Measurements from ENCODE around the gene TLX2. TPM values are rescaled to one million over a fixed set of nuclear protein-coding genes. Genes with fewer than 3 reads are reported as not detected.

The TLX2 gene
- total and polyA plus RNA-seq, 2 experiments from 2014 or later = not detected

DNA sequence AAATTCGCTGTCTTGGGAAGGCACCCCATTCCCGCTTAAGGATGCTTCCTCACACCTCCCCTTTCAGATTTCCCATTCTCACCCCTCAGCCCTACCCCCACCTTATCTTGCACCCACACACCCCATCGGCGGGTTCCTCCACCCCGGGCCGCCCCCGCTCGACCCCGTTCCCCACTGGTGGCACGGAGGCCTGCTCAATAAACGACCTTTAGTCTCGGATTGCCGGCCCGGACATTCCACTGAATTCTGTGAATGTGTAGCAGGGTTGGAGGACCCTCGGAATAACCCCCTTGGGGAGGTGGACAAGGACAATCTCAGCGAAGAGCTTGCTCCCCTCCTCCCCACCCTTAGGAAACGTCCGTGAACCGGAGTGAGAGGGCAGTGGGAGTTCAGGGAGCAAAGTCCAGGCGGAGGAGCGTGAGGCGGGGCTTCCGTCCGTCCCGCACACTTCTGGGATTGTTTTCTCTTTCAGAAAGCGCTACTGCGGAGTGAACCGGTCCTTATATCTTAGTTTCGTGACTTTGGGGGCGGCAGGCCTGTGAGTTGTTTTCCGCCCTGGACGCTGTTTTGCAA is 12.0 kb upstream of the TLX2 start:
- DNase-seq = peak; percentile 39
- peak overlapping the region; percentile 84 for H2AFZ ChIP-seq
- TF ChIP-seq EZH2 (IDR thresholded peaks at IDR 0.05; ENCODE audit: insufficient read depth, poor library complexity, severe bottlenecking) (no peak), EZH2phosphoT487 (IDR thresholded peaks at IDR 0.05; ENCODE audit: insufficient read depth, low read depth) (no peak)
- WGBS, 2 experiments (ENCODE audit: low coverage in 1 of 2, low lambda C conversion rate in 2 of 2, missing lambda C conversion rate in 2 of 2) = 32 to 35% methylated on average over 32 of the region's 32 CpGs
- no peaks in the 10 kb centered on the region for H3K9me3 ChIP-seq (ENCODE audit: low read depth)
- no peak overlapping the region for H3K27ac ChIP-seq
- H3K4me2 ChIP-seq (ENCODE audit: unreplicated experiment) = peak overlapping the region; percentile 92
- peak overlapping the region; percentile 74 for H3K9ac ChIP-seq
- peaks cover 33% of the 10 kb centered on the region for H3K4me1 ChIP-seq (ENCODE audit: insufficient read depth)
- H4K20me1 ChIP-seq (ENCODE audit: insufficient read depth) = no peaks in the 10 kb centered on the region
- in situ Hi-C loops (cut with MboI) = loop anchor here (5.0 kb wide), 1 partner anchor 85 kb away; no protein-coding TSS in a partner anchor
- peaks cover 26% of the 10 kb centered on the region for H3K79me2 ChIP-seq (ENCODE audit: insufficient read depth)
- no peaks in the 10 kb centered on the region for H3K36me3 ChIP-seq (ENCODE audit: low read depth)
- peaks cover 18% of the 10 kb centered on the region for H3F3A ChIP-seq (ENCODE audit: insufficient read depth)
- H3K9me2 ChIP-seq (ENCODE audit: insufficient read depth) = no peaks in the 10 kb centered on the region
- no peaks in the 10 kb centered on the region for H3K27me3 ChIP-seq (replicated peaks; ENCODE audit: insufficient read depth)
- H3K4me3 ChIP-seq = peak overlapping the region; percentile 76

DNA sequence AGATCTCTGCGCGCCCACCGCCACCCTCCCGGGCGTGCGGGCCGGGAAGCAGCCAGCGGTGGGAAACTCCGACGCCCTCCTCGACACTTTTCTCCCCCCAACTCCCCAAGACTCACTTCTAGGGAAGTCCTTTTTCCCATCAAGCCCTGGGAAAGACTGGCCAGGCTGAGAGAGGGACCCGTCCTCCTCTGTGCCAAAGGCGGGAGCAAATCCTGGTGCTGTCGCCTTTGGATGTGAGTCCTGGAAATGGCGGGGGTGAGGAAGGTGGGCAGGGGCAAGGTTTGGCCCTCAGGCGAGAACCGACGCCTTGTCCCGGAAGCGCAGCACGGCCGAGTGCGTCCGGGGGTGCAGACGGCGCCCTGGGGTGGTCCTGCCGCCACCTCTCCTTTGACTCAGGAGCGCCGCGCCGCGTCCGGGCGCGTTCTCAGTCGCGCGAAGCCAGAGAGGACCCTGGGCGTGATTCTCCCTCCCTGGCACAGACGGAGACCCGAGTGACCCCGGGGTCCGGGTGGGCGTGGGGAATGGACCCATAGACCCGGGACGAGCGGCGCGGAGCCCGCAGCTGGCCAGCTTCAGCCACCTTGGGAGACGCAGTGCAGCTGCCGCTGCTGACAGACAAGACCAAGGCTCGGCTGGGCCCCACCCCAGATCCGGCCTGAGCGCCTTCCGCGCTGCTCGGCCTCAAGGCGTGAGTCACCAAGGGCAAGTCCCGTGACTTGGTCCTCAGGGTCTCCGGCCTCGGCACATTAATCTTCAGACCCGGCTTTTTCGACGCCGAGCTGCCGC is 11.3 kb upstream of the TLX2 start:
- Histone ChIP-seq H2AFZ (peak overlapping the region; percentile 84), H3K4me2 (ENCODE audit: unreplicated experiment) (peak overlapping the region; percentile 92), H3K36me3 (ENCODE audit: low read depth) (no peaks in the 10 kb centered on the region), H3K9me3 (ENCODE audit: low read depth) (no peaks in the 10 kb centered on the region), H3K4me1 (ENCODE audit: insufficient read depth) (peaks cover 33% of the 10 kb centered on the region), H3K9me2 (ENCODE audit: insufficient read depth) (no peaks in the 10 kb centered on the region), H3F3A (ENCODE audit: insufficient read depth) (peaks cover 18% of the 10 kb centered on the region), H3K27me3 (replicated peaks; ENCODE audit: insufficient read depth) (no peaks in the 10 kb centered on the region), H4K20me1 (ENCODE audit: insufficient read depth) (no peaks in the 10 kb centered on the region), H3K27ac (peak overlapping the region; percentile 56), H3K79me2 (ENCODE audit: insufficient read depth) (peaks cover 26% of the 10 kb centered on the region), H3K9ac (peak overlapping the region; percentile 74), H3K4me3 (peak overlapping the region; percentile 76)
- no peak for TF ChIP-seq EZH2 (IDR thresholded peaks at IDR 0.05; ENCODE audit: insufficient read depth, poor library complexity, severe bottlenecking)
- TF ChIP-seq EZH2phosphoT487 (IDR thresholded peaks at IDR 0.05; ENCODE audit: insufficient read depth, low read depth) = no peak
- in situ Hi-C loops (cut with MboI) = loop anchor here (5.0 kb wide), 1 partner anchor 84 kb away; no protein-coding TSS in a partner anchor
- 2% methylated on average over 24 to 54 of the region's 67 CpGs for WGBS, 2 experiments (ENCODE audit: low coverage in 1 of 2, low lambda C conversion rate in 2 of 2, missing lambda C conversion rate in 2 of 2)
- DNase-seq = peak; percentile 93

DNA sequence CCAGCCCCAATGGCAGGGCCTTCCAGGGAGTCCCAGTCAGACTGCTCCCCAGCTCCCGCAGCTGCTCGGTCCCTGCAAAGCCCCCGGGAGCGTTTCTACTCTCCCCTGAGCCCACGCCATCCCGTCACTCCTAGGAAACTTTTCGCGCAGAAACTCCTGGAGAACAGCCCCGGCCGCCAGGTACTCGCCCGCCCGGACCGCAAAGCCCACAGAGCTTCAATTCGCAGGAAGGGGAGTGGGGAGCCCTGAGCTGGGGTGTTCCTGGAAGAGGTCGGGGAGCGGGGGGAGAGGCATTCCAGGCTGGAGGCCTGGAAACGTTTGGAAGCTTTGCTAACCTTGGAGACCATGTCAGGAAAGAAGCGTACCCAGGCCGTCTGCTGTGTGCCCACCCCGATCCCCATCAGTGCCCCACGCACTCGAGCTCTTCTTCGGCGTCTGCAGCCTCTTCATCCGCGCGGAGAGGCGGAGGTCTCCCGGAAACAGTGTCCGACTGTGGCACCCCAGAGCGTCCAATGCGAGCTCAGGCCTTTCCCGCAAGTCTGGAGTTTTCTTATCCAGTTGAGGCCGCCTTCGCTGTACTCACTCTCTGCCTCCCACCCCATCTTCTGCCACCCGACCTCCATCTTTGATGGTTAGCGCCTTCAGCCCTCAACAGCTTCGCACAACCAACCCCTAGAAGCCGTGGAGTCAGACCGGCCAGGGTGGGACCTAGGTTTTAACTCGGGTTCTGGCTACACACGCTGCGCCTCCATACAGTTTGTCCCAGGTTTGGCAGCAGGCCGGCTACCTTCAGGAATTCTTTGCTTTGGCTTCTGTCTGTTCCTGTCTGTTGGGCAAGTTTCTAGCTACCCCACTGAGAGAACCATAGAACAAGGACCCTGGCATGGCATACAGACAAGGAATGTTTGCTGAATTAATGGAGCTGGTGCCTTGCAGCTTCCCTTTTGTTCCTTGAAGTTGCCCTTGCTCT is 10.5 kb upstream of the TLX2 start:
- peak overlapping the region; percentile 74 for H3K9ac ChIP-seq
- peaks cover 26% of the 10 kb centered on the region for H3K79me2 ChIP-seq (ENCODE audit: insufficient read depth)
- in situ Hi-C loops (cut with MboI) = loop anchor here (5.0 kb wide), 1 partner anchor 84 kb away; no protein-coding TSS in a partner anchor
- 51 to 59% methylated on average over 29 to 45 of the region's 45 CpGs for WGBS, 2 experiments (ENCODE audit: low coverage in 1 of 2, low lambda C conversion rate in 2 of 2, missing lambda C conversion rate in 2 of 2)
- H3K9me2 ChIP-seq (ENCODE audit: insufficient read depth) = no peaks in the 10 kb centered on the region
- H2AFZ ChIP-seq = peak overlapping the region; percentile 84
- DNase-seq = no peak
- peaks cover 18% of the 10 kb centered on the region for H3F3A ChIP-seq (ENCODE audit: insufficient read depth)
- peak overlapping the region; percentile 76 for H3K4me3 ChIP-seq
- no peaks in the 10 kb centered on the region for H3K36me3 ChIP-seq (ENCODE audit: low read depth)
- H3K4me2 ChIP-seq (ENCODE audit: unreplicated experiment) = peak overlapping the region; percentile 92
- H3K4me1 ChIP-seq (ENCODE audit: insufficient read depth) = peaks cover 27% of the 10 kb centered on the region
- no peaks in the 10 kb centered on the region for H3K9me3 ChIP-seq (ENCODE audit: low read depth)
- no peaks in the 10 kb centered on the region for H3K27me3 ChIP-seq (replicated peaks; ENCODE audit: insufficient read depth)
- no peaks in the 10 kb centered on the region for H4K20me1 ChIP-seq (ENCODE audit: insufficient read depth)
- TF ChIP-seq EZH2phosphoT487 (IDR thresholded peaks at IDR 0.05; ENCODE audit: insufficient read depth, low read depth) (no peak), EZH2 (IDR thresholded peaks at IDR 0.05; ENCODE audit: insufficient read depth, poor library complexity, severe bottlenecking) (no peak)
- peak overlapping the region; percentile 56 for H3K27ac ChIP-seq

DNA sequence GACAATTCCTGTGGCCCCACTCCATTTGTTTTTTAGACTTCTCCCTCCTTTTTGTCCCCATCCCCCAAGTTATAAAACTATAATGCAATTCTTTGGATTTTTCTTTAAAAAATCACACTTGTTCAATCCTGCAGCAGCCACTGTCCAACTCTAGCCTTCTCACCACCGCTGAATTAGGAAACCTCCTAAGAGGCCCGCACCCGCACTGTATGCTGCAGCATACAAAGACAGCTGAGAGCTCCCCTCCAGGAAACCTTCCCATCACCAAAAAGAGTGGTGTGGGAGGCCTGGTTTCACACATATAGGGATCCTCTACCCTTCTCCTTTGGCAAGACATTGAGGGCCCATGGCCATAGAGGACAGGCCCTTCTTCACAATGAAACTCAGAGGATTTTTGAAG is 9.7 kb upstream of the TLX2 start:
- no peak overlapping the region for H3K27ac ChIP-seq
- no peak overlapping the region for H3K9ac ChIP-seq
- in situ Hi-C loops (cut with MboI) = loop anchor here (5.0 kb wide), 1 partner anchor 83 kb away; no protein-coding TSS in a partner anchor
- H3K9me2 ChIP-seq (ENCODE audit: insufficient read depth) = no peaks in the 10 kb centered on the region
- no peak overlapping the region for H3K4me2 ChIP-seq (ENCODE audit: unreplicated experiment)
- no peaks in the 10 kb centered on the region for H3K27me3 ChIP-seq (replicated peaks; ENCODE audit: insufficient read depth)
- no peaks in the 10 kb centered on the region for H3K36me3 ChIP-seq (ENCODE audit: low read depth)
- H3K4me3 ChIP-seq = no peak overlapping the region
- peaks cover 27% of the 10 kb centered on the region for H3K4me1 ChIP-seq (ENCODE audit: insufficient read depth)
- WGBS, 2 experiments (ENCODE audit: low coverage in 1 of 2, low lambda C conversion rate in 2 of 2, missing lambda C conversion rate in 2 of 2) = 81% methylated on average over 3 of the region's 3 CpGs
- no peaks in the 10 kb centered on the region for H4K20me1 ChIP-seq (ENCODE audit: insufficient read depth)
- H3F3A ChIP-seq (ENCODE audit: insufficient read depth) = peaks cover 18% of the 10 kb centered on the region
- H3K79me2 ChIP-seq (ENCODE audit: insufficient read depth) = peaks cover 26% of the 10 kb centered on the region
- no peaks in the 10 kb centered on the region for H3K9me3 ChIP-seq (ENCODE audit: low read depth)
- no peak for TF ChIP-seq EZH2phosphoT487 (IDR thresholded peaks at IDR 0.05; ENCODE audit: insufficient read depth, low read depth)
- no peak for TF ChIP-seq EZH2 (IDR thresholded peaks at IDR 0.05; ENCODE audit: insufficient read depth, poor library complexity, severe bottlenecking)
- peak; percentile 18 for DNase-seq
- H2AFZ ChIP-seq = no peak overlapping the region

Measured in GM23248 (cell line).